Testis (tissue), 3 donors: ENCODE results near the gene KRTAP11-1. TPM values are rescaled to one million over a fixed set of nuclear protein-coding genes. Genes with fewer than 3 reads are reported as not detected.
A peak's percentile ranks its signal among the peaks of the same experiment; 100 is the strongest.

ENCODE experiments used
- DNase-seq: peaks from one replicate; pipeline ENCODE4 v3.0.0-alpha.2; 2019
- H3K27ac ChIP-seq, 2 donors: fragments of 200-600 bp; sonication (generic); one replicate each; pipeline ENCODE4 v1.5.1; 2019
- H3K27me3 ChIP-seq: fragments of 200-600 bp; sonication (generic); one replicate; pipeline ENCODE4 v1.5.1; 2019
- H3K36me3 ChIP-seq: fragments of 200-600 bp; sonication (generic); one replicate; pipeline ENCODE4 v1.5.1; 2017; ENCODE audit warnings: low read depth; ENCODE audit errors: missing control alignments
- H3K4me1 ChIP-seq: fragments of 200-600 bp; sonication (generic); one replicate; pipeline ENCODE4 v1.5.1; 2019
- H3K4me3 ChIP-seq, 2 donors: fragments of 200-600 bp; sonication (generic); one replicate each; pipeline ENCODE4 v1.5.1; 2017 to 2019
- H3K9me3 ChIP-seq: fragments of 200-600 bp; sonication (generic); one replicate; pipeline ENCODE4 v1.5.1; 2017
- CTCF ChIP-seq, 3 experiments: fragments of 450-650 bp in 2 of 3; fragments of 200-600 bp in 1 of 3; sonication (generic) in 1 of 3; IDR thresholded peaks; one replicate each; pipeline ENCODE4 v1.5.1; 2016 to 2019; ENCODE audit warnings: antibody characterized with exemption in 3 of 3, mild to moderate bottlenecking in 2 of 3, moderate library complexity in 1 of 3
- POLR2A ChIP-seq: fragments of 450-650 bp; IDR thresholded peaks from one replicate; pipeline ENCODE4 v1.6.1; 2017; ENCODE audit warnings: antibody characterized with exemption, mild to moderate bottlenecking, moderate library complexity
- WGBS, 2 donors: methylation state at CpG; one replicate each; pipeline ENCODE4 v1.1.5; 2018; 5-methylcytosine and 5-hydroxymethylcytosine counted together
- intact Hi-C: fragments of 100-400 bp; cut with DNase I; formaldehyde crosslinking; loops from one replicate; pipeline ENCODE4 v1.15.1; 2023; ENCODE audit warnings: low total_unique reads
- polyA plus RNA-seq: library from polyadenylated mRNA; stranded (reverse); fragments of 350-450 nt; fragmentation: Illumina TruSeq; extraction: RNeasy Lipid Tissue Mini Kit (QIAGEN cat#74804); gene quantifications from one replicate; pipeline ENCODE4 v1.2.3, GENCODE V29; 2014; ENCODE audit warnings: low read depth, low replicate concordance; ENCODE audit not compliant: insufficient read depth
- total RNA-seq, 2 donors: library from RNA; depleted of rRNA; stranded (reverse); fragments of >200 nt; gene quantifications; one replicate each; pipeline ENCODE4 v1.2.3, GENCODE V29; 2016

The KRTAP11-1 gene
- total and polyA plus RNA-seq, 3 donors from 2014 or later, result 1.1 to 2.8 TPM; not detected in 1

- 83 to 84% methylated on average over 8 of the region's 8 CpGs for WGBS, 2 donors
- Histone ChIP-seq H3K27ac (no peak overlapping the region), H3K4me1 (no peaks in the 10 kb centered on the region), H3K4me3 (no peak overlapping the region), H3K36me3 (no peaks in the 10 kb centered on the region), H3K9me3 (no peaks in the 10 kb centered on the region), H3K27me3 (no peaks in the 10 kb centered on the region)
- intact Hi-C loops, result no loop called here
- no peak for DNase-seq
- TF ChIP-seq POLR2A (no peak), CTCF (IDR thresholded peaks at IDR 0.05) (no peak)
These were observed 1.7 kb upstream of the KRTAP11-1 start for GRCh38 chr21:30882866-30883597.

- DNase-seq, result peak; percentile 68
- H3K27ac ChIP-seq, result no peak overlapping the region
- H3K4me1 ChIP-seq, result no peaks in the 10 kb centered on the region
- H3K36me3 ChIP-seq, result no peaks in the 10 kb centered on the region
- H3K4me3 ChIP-seq, result no peak overlapping the region
- intact Hi-C loops, result no loop called here
- no peaks in the 10 kb centered on the region for H3K27me3 ChIP-seq
- no peaks in the 10 kb centered on the region for H3K9me3 ChIP-seq
- no peak for TF ChIP-seq POLR2A
- no peak for TF ChIP-seq CTCF (IDR thresholded peaks at IDR 0.05)
- WGBS, 2 donors, result 72 to 73% methylated on average over 7 to 12 of the region's 12 CpGs
These were observed 466 bp downstream of the KRTAP11-1 start for GRCh38 chr21:30880914-30881313.

DNA sequence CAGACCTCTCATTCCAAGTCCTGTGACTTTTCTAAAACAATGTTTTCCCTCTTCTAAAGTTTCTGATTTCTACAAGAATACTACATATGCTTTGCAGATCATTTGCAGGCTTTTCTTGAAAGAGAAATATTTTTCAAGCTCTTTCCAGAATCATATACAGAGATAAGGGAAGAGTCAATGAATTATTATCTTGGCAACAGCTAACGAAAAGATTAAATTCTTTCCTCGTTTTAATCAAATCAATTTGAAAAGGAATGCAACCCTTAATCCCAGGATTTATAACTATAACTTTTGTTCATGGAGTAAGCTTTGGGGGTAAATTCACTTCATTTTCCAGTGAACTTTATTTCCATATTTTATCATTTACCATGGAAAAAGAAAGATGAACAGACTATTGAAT lies 6.9 kb downstream of the KRTAP11-1 start:
- TF ChIP-seq CTCF (IDR thresholded peaks at IDR 0.05) (no peak), POLR2A (no peak)
- Histone ChIP-seq H3K4me3 (no peak overlapping the region), H3K9me3 (no peaks in the 10 kb centered on the region), H3K27me3 (no peaks in the 10 kb centered on the region), H3K27ac (no peak overlapping the region), H3K4me1 (no peaks in the 10 kb centered on the region), H3K36me3 (no peaks in the 10 kb centered on the region)
- intact Hi-C loops, result no loop called here
- no peak for DNase-seq
- WGBS, 2 donors, result 32 to 35% methylated on average over 2 of the region's 2 CpGs

GRCh38 chr21:30847627-30848500 lies 33.5 kb downstream of the KRTAP11-1 start:
- 81 to 86% methylated on average over 9 of the region's 9 CpGs for WGBS, 2 donors
- H3K4me1 ChIP-seq, result no peaks in the 10 kb centered on the region
- no peaks in the 10 kb centered on the region for H3K36me3 ChIP-seq
- no peak overlapping the region for H3K27ac ChIP-seq
- TF ChIP-seq CTCF (IDR thresholded peaks at IDR 0.05) (no peak), POLR2A (no peak)
- no peak for DNase-seq
- no peaks in the 10 kb centered on the region for H3K9me3 ChIP-seq
- H3K4me3 ChIP-seq, result no peak overlapping the region
- intact Hi-C loops, result no loop called here
- H3K27me3 ChIP-seq, result no peaks in the 10 kb centered on the region
